ENCODE results near the gene SEMA6A.

SEMA6A gene

GRCh38 chr5:116428966-116429365 lies 145.7 kb downstream of the SEMA6A start:
- DNase-seq: no peak

DNA sequence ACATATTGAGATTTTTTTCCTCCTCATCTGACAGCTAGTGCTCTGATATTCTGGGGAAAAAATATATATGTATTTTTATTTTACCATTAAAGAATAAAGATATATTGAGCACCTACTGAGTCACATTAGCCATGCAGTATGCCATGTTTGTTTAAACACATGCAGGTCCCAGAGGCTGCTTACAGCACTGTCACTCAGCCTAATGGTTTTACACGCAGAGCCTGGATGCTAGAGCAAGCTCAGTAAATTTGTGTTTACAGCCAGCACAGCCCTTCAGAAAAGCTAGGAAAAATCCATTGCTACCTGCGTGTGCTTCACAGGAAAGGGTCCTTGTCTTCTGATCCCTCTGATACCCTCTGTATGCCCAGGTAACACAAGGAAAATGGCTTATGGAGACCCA lies 146.2 kb downstream of the SEMA6A start:
- no peak for DNase-seq

- no peak for DNase-seq
Measured at GRCh38 chr5:116424951-116425350, 149.7 kb downstream of the SEMA6A start.

GRCh38 chr5:116424258-116424615 lies 150.4 kb downstream of the SEMA6A start:
- DNase-seq: no peak

GRCh38 chr5:116423587-116424257 lies 150.9 kb downstream of the SEMA6A start:
- DNase-seq: no peak

- no peak for DNase-seq
Measured at GRCh38 chr5:116423141-116423540, 151.5 kb downstream of the SEMA6A start.

DNA sequence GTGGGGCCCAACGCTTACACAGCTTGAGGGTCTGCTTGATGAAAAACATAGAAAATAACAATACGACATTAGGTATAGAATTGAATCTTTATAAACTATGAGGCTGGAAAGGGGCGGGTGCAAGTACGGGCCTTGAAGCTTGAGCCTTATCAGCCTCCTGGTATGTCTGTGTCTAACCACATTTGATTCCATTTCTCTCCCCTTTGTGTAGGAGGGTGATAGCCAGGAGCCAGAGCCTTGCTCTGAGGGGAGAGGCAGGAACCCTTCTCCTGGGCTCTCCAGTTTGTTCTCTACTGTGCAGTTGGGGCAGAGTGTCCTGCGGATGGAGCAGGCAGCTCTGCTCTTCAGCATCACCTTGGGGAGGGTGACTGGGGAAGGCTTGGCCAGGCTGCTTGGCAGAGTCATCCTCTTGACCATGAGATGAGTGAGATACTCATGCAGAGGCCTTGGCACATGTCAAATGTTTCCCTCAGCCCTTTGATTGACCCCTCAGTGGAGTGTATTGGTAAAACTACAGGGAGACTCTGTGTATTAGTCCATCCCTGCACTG lies 153.5 kb downstream of the SEMA6A start:
- DNase-seq: no peak

GRCh38 chr5:116420540-116420939 lies 154.1 kb downstream of the SEMA6A start:
- no peak for DNase-seq

- DNase-seq: no peak
Measured at GRCh38 chr5:116419258-116419657, 155.4 kb downstream of the SEMA6A start.

DNA sequence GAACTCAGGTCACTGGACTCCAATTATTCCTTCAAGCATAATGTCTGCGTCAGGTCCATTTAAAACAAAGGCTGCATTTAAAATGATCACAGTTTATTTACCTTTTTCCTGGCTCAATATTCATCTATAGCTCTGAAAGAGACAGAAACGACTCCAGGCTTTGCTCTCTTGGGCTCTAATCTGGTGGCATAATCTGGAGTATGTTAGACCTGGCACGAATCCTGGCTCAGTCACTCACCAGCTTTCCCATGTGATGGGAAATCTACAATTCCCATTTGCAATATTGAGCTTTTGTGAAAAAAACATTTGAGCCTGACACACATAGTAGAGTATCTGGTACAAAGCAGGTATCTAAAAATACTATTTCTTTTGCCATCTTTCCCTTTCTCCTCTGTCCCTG lies 155.8 kb downstream of the SEMA6A start:
- DNase-seq: no peak

DNA sequence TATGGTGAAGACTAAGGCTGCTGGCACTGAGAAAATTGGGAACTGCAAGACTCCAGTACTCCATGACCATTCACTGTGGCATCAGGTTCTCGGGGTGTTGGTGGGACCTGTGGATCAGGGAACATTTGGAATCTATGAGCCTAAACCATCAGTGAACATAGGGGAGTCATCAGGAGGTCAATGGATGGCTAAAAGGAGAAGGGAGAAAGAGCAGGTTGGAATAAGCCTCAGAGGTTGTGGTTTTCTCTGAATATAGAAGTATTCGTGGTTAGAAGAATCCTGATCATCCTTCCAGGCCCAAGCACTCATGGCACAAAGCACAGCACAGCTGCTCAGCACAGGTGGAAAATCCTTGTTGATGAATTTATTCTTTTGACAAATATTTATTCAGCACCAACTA lies 156.6 kb downstream of the SEMA6A start:
- no peak for DNase-seq

GRCh38 chr5:116415989-116416388 lies 158.6 kb downstream of the SEMA6A start:
- DNase-seq: no peak

GRCh38 chr5:116415182-116415581 lies 159.4 kb downstream of the SEMA6A start:
- no peak for DNase-seq

DNA sequence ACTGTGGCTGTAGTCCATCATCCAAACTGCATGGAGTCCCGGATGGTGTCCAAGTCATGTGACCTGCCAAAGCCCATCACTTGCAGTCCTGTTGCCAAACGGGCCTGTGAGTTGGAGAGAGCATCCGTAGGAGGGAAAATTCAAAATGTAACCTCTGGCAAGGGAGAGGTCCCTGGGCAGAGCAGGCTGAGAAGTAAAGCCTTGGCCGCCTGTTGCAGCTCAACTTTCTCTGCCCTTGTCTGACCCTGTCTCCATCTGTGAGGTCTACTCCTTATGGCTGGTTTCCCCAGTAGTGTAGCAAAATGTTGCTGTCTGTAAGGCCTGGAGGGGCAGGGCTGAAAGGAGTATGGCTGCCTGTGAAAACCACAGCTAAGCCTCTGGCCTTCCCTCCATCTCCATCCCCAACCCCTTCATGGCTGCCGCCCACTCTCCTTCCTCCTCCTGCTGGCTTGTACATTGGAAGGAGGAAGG lies 163.5 kb downstream of the SEMA6A start:
- no peak for DNase-seq

GRCh38 chr5:116410336-116410890 lies 164.2 kb downstream of the SEMA6A start:
- no peak for DNase-seq

DNA sequence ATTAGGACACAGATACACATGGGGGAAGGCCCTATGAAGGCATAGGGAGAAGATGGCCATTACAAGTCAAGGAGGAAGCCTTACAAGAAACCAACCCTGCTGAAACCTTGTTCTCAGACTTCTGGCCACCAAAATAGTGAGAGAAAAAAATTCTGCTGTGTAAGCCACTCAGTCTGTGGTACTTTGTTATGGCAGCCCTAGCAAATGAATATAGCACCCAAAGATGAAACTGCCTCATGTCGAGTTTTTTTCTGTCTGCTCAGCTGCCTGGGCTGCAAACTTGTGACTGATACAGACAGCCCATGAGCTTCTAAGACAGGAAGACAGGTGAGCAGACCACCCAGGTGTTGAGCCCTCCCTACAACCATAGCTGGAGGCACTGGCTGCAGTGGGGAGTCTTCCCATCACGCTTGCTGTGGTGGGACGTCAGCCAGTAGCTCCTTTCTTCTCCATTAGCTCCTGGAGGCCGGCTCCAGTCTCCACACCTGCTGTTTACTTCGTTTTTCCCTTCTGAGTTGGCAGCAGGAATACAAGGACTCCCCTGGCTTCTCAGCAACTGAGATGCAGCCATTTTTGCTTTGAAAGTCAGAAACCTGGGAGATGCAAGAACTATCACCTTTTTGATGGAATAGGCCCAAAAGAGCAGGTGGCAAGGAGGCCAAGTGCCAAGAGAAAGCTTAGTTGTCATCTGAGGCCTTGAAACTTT lies 164.9 kb downstream of the SEMA6A start:
- DNase-seq: no peak

GRCh38 chr5:116406306-116407041 lies 168.1 kb downstream of the SEMA6A start:
- no peak for DNase-seq

DNA sequence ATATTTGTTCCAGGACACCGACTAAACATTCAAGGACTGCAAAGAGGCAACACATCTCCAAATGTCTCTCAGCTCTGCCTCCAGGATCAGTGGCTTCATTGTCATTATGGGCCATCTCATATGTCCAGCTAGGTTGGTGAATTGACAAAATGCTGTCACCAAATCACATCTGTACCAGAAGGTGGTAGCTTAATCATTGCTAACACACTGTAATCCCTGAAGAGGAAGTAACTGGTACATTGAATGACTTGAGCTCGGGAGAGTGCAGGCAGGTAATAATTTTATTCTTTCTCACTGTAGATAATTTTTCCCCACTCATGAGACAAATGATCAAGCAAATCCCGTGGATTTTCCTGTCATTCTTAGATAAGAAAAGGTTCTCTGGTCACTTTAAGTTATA lies 169.8 kb downstream of the SEMA6A start:
- no peak for DNase-seq

- no peak for DNase-seq
Measured at GRCh38 chr5:116404016-116404415, 170.6 kb downstream of the SEMA6A start.

DNA sequence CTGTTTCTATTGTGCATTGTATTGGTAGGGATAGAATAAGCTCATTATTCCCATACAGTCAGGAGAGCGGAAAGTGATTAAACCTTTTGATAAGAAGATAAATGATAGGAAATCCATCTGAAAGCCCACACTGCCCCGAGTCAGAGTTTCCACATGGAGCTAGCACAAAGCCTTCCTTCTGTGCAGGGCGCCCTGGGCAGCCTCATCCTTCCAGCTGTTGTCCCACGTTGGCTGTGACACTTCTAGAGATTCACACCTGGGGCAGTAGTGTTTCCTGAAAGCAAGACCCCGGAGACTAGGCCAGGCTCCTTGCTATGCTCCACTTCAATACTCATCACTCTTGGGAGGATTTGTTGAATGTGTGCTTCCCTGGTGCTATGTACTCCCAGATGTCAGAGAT lies 172.4 kb downstream of the SEMA6A start:
- DNase-seq: no peak

DNA sequence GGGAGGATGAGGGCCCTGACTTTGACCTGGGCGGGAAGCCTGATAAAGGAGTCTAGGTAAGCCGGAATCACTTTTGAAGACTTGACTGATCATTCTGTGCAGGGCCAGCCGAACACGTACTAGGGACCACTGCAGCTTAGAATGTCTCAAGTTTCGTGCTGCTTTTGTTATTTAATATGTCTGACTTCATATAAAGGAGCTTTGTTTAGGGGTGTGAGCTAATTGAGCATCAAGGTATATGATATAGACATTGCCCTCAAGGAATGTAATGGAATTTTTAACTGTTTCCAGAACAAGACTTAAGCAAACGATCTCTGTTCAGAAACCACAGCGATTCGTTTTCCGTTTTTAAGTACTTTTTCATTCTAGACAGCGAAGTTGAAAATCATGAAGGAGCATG lies 173.0 kb downstream of the SEMA6A start:
- no peak for DNase-seq

DNA sequence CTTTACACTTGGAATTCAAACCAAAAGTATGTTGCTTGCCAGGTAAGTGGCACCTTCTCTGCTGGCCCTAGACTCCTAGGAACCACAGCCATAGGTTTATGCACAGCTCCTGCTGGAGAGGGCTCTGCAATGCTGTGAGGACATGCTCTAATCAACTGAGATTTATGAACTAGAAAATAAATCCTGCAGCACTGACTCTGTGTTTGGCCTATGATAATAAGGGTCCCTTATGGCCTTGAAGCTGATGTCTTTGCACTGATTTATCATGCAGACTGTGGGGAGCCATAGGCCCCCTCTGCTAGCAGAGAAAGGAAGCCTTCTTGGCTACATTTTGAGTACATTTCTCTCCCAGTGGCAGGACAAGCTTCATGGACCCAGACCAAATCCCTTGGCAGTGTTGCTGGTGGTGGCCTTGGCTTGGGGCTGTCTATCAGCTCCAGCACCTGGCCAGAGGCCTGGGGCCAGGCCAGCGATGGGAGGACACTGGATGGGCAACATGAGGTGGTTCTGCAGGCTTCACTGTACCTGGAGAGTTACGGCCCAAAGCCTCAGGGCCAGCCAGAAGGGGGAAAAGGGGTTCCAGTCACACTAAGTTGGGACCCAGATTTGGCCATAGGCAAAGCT lies 178.0 kb downstream of the SEMA6A start:
- no peak for DNase-seq

GRCh38 chr5:116395631-116396203 lies 178.9 kb downstream of the SEMA6A start:
- no peak for DNase-seq

Data from activated CD4-positive, alpha-beta T cell treated with anti-CD3 and anti-CD28 coated beads, Interleukin-2, amount 50 U/mL, for 16 hours (primary cell).